Parathyroid adenoma (tissue), 2 donors: ENCODE results near the gene GAS2L2.
A peak's percentile ranks its signal among the peaks of the same experiment; 100 is the strongest.

ENCODE experiments used
- H2AFZ ChIP-seq: fragments of 300-600 bp; sonication (generic); one replicate; pipeline ENCODE4 v1.7.0; 2017; ENCODE audit warnings: antibody characterized with exemption, mild to moderate bottlenecking
- H3K27ac ChIP-seq: fragments of 300-600 bp; sonication (generic); one replicate; pipeline ENCODE4 v1.7.0; 2017
- H3K27me3 ChIP-seq: fragments of 300-600 bp; sonication (generic); one replicate; pipeline ENCODE4 v1.7.0; 2017; ENCODE audit warnings: low read length; ENCODE audit not compliant: control insufficient read depth, insufficient read depth
- H3K36me3 ChIP-seq: fragments of 300-600 bp; sonication (generic); one replicate; pipeline ENCODE4 v1.7.0; 2017; ENCODE audit warnings: low read length; ENCODE audit not compliant: control insufficient read depth, insufficient read depth
- H3K4me1 ChIP-seq: fragments of 300-600 bp; sonication (generic); one replicate; pipeline ENCODE4 v1.7.0; 2017; ENCODE audit warnings: control low read depth
- H3K4me2 ChIP-seq: fragments of 300-600 bp; sonication (generic); one replicate; pipeline ENCODE4 v1.7.0; 2017; ENCODE audit warnings: low read length
- H3K4me3 ChIP-seq: fragments of 300-600 bp; sonication (generic); one replicate; pipeline ENCODE4 v1.7.0; 2017; ENCODE audit warnings: low read depth, low read length
- H3K79me2 ChIP-seq: fragments of 300-600 bp; sonication (generic); one replicate; pipeline ENCODE4 v1.7.0; 2017; ENCODE audit warnings: control low read depth
- H3K9ac ChIP-seq: fragments of 300-600 bp; sonication (generic); one replicate; pipeline ENCODE4 v1.7.0; 2017; ENCODE audit warnings: mild to moderate bottlenecking
- H3K9me3 ChIP-seq: fragments of 300-600 bp; sonication (generic); one replicate; pipeline ENCODE4 v1.7.0; 2017; ENCODE audit warnings: low read length; ENCODE audit not compliant: control insufficient read depth
- CTCF ChIP-seq: fragments of 300-600 bp; sonication (generic); IDR thresholded peaks from one replicate; pipeline ENCODE4 v1.7.0; 2017; ENCODE audit warnings: antibody characterized with exemption, mild to moderate bottlenecking
- donor health status: primary hyperparathyroidism.

GAS2L2 gene

GRCh38 chr17:35710950-35711349 lies 42.1 kb downstream of the GAS2L2 start:
- Histone ChIP-seq H3K27me3 (no peaks in the 10 kb centered on the region), H3K4me3 (no peak overlapping the region), H3K9me3 (no peaks in the 10 kb centered on the region), H3K4me2 (no peak overlapping the region), H3K9ac (no peak overlapping the region), H3K79me2 (peaks cover 2% of the 10 kb centered on the region), H3K36me3 (no peaks in the 10 kb centered on the region), H3K27ac (no peak overlapping the region), H2AFZ (no peak overlapping the region), H3K4me1 (peaks cover 37% of the 10 kb centered on the region)
- no peak for TF ChIP-seq CTCF

GRCh38 chr17:35709874-35710273 lies 43.2 kb downstream of the GAS2L2 start:
- Histone ChIP-seq H3K4me3 (no peak overlapping the region), H3K27ac (no peak overlapping the region), H3K36me3 (no peaks in the 10 kb centered on the region), H3K9ac (no peak overlapping the region), H2AFZ (no peak overlapping the region), H3K79me2 (peaks cover 2% of the 10 kb centered on the region), H3K4me1 (peaks cover 32% of the 10 kb centered on the region), H3K4me2 (no peak overlapping the region), H3K27me3 (no peaks in the 10 kb centered on the region), H3K9me3 (no peaks in the 10 kb centered on the region)
- no peak for TF ChIP-seq CTCF

GRCh38 chr17:35708951-35709350 lies 44.1 kb downstream of the GAS2L2 start:
- H3K27me3 ChIP-seq: no peaks in the 10 kb centered on the region

DNA sequence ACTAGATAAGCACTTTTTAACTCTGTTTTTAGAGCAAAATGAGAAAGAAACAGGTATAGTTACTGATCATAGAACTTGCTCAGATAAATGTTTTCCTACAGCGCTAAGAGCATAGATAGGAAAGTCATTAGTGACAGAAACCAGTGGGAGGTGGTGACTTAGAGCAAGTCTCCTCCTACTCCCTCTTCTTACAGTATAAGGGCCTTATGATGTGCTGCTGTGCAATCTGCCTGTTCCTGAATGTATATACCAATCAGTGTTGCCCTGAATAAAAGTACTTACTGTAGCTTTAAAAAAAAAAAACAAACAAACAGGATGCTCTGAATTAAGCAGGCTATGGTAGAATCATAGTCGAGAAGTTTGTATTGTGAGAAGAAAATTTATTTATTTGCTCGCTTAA lies 44.9 kb downstream of the GAS2L2 start:
- Histone ChIP-seq H3K4me3 (no peak overlapping the region), H3K4me2 (no peak overlapping the region), H2AFZ (no peak overlapping the region), H3K36me3 (no peaks in the 10 kb centered on the region), H3K27me3 (no peaks in the 10 kb centered on the region), H3K79me2 (peaks cover 7% of the 10 kb centered on the region), H3K9ac (no peak overlapping the region), H3K9me3 (no peaks in the 10 kb centered on the region), H3K4me1 (peaks cover 22% of the 10 kb centered on the region), H3K27ac (no peak overlapping the region)
- no peak for TF ChIP-seq CTCF

More at GRCh38 chr17:35708951-35709350, 44.1 kb downstream of the GAS2L2 start:
- no peaks in the 10 kb centered on the region for H3K9me3 ChIP-seq
- H3K79me2 ChIP-seq: peaks cover 7% of the 10 kb centered on the region
- H2AFZ ChIP-seq: no peak overlapping the region
- peaks cover 27% of the 10 kb centered on the region for H3K4me1 ChIP-seq
- no peak overlapping the region for H3K9ac ChIP-seq
- H3K36me3 ChIP-seq: no peaks in the 10 kb centered on the region
- H3K4me2 ChIP-seq: peak overlapping the region; percentile 36
- H3K27ac ChIP-seq: no peak overlapping the region
- no peak overlapping the region for H3K4me3 ChIP-seq
- no peak for TF ChIP-seq CTCF

GRCh38 chr17:35705705-35706104 lies 47.3 kb downstream of the GAS2L2 start:
- H3K79me2 ChIP-seq: peaks cover 13% of the 10 kb centered on the region
- H3K4me2 ChIP-seq: no peak overlapping the region
- H3K36me3 ChIP-seq: no peaks in the 10 kb centered on the region
- no peaks in the 10 kb centered on the region for H3K27me3 ChIP-seq
- H3K27ac ChIP-seq: no peak overlapping the region
- H3K9me3 ChIP-seq: no peaks in the 10 kb centered on the region
- no peak overlapping the region for H3K9ac ChIP-seq
- no peak for TF ChIP-seq CTCF
- H3K4me1 ChIP-seq: peaks cover 20% of the 10 kb centered on the region
- no peak overlapping the region for H2AFZ ChIP-seq
- H3K4me3 ChIP-seq: no peak overlapping the region
